Tibial artery (tissue), 4 donors: ENCODE data around the gene ESRRA.

Source experiments
- DNase-seq, 2 donors: peaks; one replicate each; pipeline ENCODE4 v3.0.0-alpha.2; 2019
- H3K27ac ChIP-seq, 2 donors: fragments of 200-600 bp; sonication (generic) in 1 of 2; 1 replicate in 1 of 2; 2 replicates in 1 of 2; pipeline ENCODE4 v1.5.1; 2018 to 2019; ENCODE audit warnings: mild to moderate bottlenecking in 1 of 2
- H3K27me3 ChIP-seq, 2 donors: fragments of 200-600 bp; sonication (generic) in 1 of 2; one replicate each; pipeline versions ENCODE4 v1.5.1 to v1.6.0; 2016 to 2019
- H3K36me3 ChIP-seq, 3 donors: fragments of 200-600 bp; sonication (generic) in 2 of 3; one replicate each; pipeline ENCODE4 v1.5.1; 2016 to 2019; ENCODE audit warnings: mild to moderate bottlenecking in 2 of 3
- H3K4me1 ChIP-seq, 4 donors: fragments of 200-600 bp; sonication (generic) in 2 of 4; 1 replicate in 3 of 4; 2 replicates in 1 of 4; pipeline ENCODE4 v1.5.1; 2016 to 2019
- H3K4me3 ChIP-seq, 2 donors: fragments of 200-600 bp; sonication (generic) in 1 of 2; 1 replicate in 1 of 2; 2 replicates in 1 of 2; pipeline ENCODE4 v1.5.1; 2018 to 2019; ENCODE audit warnings: mild to moderate bottlenecking in 2 of 2
- H3K9me3 ChIP-seq, 3 donors: fragments of 200-600 bp; sonication (generic) in 1 of 3; one replicate each; pipeline ENCODE4 v1.5.1; 2016 to 2019
- intact Hi-C: fragments of 100-400 bp; cut with DNase I; formaldehyde crosslinking; loops from one replicate; pipeline ENCODE4 v1.15.0; 2023; ENCODE audit warnings: low total_unique reads
- TF ChIP-seq, protein P1 (sequence below), 2 experiments: fragments of 200-600 bp in 1 of 2; fragments of 450-650 bp in 1 of 2; IDR thresholded peaks; one replicate each; pipeline ENCODE4 v1.5.1; 2017 to 2019; ENCODE audit warnings: antibody characterized with exemption in 2 of 2, mild to moderate bottlenecking in 1 of 2, moderate library complexity in 1 of 2

The ESRRA gene

DNA sequence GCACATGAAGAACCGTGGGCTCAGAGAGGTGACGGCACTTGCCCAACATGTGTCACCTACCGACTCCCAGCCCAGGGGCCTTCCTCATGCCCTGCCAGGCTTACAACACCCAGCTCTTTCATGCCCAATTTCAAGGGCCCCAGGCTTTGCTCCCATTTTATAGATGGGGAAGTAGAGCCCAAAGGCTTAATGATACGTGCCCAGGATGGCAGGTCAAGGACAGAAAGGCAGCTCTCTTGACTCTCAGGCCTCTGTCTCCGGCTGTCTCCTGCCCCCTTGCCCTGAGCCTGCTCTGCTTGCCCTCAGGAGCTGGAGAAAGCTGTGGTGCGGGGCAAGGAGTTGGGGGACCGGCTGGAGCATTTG is 43.7 kb downstream of the ESRRA start:
- intact Hi-C loops = no loop called here
- no peak for DNase-seq
- no peaks in the 10 kb centered on the region for H3K9me3 ChIP-seq
- H3K36me3 ChIP-seq = no peaks in the 10 kb centered on the region
- peaks cover 0 to 7% (median 0%) of the 10 kb centered on the region in 4 donors for H3K4me1 ChIP-seq
- TF ChIP-seq, protein P1, sequence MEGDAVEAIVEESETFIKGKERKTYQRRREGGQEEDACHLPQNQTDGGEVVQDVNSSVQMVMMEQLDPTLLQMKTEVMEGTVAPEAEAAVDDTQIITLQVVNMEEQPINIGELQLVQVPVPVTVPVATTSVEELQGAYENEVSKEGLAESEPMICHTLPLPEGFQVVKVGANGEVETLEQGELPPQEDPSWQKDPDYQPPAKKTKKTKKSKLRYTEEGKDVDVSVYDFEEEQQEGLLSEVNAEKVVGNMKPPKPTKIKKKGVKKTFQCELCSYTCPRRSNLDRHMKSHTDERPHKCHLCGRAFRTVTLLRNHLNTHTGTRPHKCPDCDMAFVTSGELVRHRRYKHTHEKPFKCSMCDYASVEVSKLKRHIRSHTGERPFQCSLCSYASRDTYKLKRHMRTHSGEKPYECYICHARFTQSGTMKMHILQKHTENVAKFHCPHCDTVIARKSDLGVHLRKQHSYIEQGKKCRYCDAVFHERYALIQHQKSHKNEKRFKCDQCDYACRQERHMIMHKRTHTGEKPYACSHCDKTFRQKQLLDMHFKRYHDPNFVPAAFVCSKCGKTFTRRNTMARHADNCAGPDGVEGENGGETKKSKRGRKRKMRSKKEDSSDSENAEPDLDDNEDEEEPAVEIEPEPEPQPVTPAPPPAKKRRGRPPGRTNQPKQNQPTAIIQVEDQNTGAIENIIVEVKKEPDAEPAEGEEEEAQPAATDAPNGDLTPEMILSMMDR (IDR thresholded peaks at IDR 0.05) = no peak
- H3K27me3 ChIP-seq = no peaks in the 10 kb centered on the region
- H3K4me3 ChIP-seq = no peak overlapping the region
- H3K27ac ChIP-seq = no peak overlapping the region

DNA sequence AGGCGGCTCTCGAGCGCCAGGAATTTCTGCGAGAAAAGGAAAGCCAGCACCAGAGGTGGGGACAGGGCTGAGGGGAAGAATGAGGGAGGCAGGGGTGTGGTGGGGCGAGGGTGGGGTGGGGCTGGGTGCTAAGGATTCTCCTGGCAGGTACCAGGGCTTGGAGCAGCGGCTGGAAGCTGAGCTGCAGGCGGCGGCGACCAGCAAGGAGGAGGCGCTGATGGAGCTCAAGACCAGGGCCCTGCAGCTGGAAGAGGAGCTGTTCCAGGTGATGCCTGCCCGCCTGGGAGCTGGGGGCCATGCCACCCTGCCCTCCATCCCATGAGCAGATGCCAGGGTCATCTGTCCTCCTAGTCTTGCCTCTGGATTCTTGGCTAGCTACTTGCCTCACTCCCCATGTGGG is 44.1 kb downstream of the ESRRA start:
- Histone ChIP-seq H3K4me3 (no peak overlapping the region), H3K36me3 (no peaks in the 10 kb centered on the region), H3K9me3 (no peaks in the 10 kb centered on the region), H3K4me1 (peaks cover 0 to 7% (median under 1%) of the 10 kb centered on the region in 4 donors), H3K27ac (no peak overlapping the region), H3K27me3 (no peaks in the 10 kb centered on the region)
- DNase-seq = no peak
- TF ChIP-seq, protein P1 (IDR thresholded peaks at IDR 0.05) = no peak
- intact Hi-C loops = no loop called here

DNA sequence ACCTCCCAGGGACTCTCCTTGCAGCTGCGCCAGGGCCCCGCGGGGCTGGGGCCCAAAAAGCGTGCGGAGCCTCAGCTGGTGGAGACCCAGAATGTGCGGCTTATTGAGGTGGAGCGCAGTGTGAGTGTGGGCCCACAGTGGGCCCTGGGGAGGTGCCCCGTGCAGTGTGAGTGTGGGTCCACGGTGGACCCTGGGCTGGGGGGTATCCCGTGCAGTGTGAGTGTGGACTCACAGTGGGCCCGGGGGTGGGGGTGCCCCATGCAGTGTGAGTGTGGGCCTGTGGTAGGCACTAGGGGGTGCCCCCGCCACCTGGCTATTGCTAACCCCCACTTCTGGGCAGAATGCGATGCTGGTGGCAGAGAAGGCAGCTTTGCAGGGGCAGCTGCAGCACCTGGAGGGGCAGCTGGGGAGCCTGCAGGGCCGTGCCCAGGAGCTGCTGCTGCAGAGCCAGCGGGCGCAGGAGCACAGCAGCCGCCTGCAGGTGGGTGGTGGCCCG is 45.9 kb downstream of the ESRRA start:
- intact Hi-C loops = no loop called here
- H3K4me3 ChIP-seq = no peak overlapping the region
- no peaks in the 10 kb centered on the region for H3K9me3 ChIP-seq
- H3K4me1 ChIP-seq = peaks cover 0 to 19% (median 10%) of the 10 kb centered on the region in 4 donors
- H3K27me3 ChIP-seq = no peaks in the 10 kb centered on the region
- no peak for DNase-seq
- TF ChIP-seq, protein P1 (IDR thresholded peaks at IDR 0.05) = no peak
- no peaks in the 10 kb centered on the region for H3K36me3 ChIP-seq
- H3K27ac ChIP-seq = no peak overlapping the region

DNA sequence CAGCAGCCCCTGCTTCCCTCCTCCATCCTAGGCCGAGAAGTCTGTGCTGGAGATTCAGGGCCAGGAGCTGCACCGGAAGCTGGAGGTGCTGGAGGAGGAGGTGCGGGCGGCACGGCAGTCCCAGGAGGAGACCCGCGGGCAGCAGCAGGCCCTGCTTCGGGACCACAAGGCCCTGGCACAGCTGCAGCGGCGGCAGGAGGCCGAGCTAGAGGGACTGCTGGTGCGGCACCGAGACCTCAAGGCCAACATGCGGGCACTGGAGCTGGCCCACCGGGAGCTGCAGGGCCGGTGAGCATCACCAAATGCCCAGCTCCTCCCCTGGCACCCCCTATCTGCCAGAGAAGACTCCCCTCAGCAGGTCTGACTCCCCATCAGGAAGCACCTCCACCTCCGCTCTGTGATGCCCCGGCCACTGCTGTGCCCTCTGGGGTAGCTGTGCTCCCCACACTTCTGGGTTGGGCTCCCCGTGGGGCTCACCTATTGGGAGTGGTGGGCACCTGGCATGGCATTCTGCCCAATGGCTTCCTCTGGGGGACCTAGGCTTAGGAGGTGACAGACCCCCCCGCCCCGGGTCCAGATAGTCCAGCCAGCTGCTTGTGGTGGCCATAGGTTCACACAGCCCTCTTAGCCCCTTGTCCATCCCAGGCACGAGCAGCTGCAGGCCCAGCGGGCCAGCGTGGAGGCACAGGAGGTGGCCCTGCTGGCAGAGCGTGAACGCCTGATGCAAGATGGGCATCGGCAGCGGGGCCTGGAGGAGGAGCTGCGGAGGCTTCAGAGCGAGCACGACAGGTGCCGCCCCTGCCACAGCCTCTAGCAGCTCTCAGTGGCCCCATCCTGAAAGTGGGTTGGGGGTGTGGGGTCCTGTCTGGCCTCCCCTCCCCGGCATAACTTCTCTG is 47.0 kb downstream of the ESRRA start:
- peaks cover 0 to 24% (median 12%) of the 10 kb centered on the region in 4 donors for H3K4me1 ChIP-seq
- no peaks in the 10 kb centered on the region for H3K9me3 ChIP-seq
- H3K4me3 ChIP-seq = no peak overlapping the region
- H3K27me3 ChIP-seq = no peaks in the 10 kb centered on the region
- no peaks in the 10 kb centered on the region for H3K36me3 ChIP-seq
- no peak overlapping the region for H3K27ac ChIP-seq
- TF ChIP-seq, protein P1 (IDR thresholded peaks at IDR 0.05) = no peak
- DNase-seq = peak in 1 of 2 donors; percentile 65
- intact Hi-C loops = no loop called here

DNA sequence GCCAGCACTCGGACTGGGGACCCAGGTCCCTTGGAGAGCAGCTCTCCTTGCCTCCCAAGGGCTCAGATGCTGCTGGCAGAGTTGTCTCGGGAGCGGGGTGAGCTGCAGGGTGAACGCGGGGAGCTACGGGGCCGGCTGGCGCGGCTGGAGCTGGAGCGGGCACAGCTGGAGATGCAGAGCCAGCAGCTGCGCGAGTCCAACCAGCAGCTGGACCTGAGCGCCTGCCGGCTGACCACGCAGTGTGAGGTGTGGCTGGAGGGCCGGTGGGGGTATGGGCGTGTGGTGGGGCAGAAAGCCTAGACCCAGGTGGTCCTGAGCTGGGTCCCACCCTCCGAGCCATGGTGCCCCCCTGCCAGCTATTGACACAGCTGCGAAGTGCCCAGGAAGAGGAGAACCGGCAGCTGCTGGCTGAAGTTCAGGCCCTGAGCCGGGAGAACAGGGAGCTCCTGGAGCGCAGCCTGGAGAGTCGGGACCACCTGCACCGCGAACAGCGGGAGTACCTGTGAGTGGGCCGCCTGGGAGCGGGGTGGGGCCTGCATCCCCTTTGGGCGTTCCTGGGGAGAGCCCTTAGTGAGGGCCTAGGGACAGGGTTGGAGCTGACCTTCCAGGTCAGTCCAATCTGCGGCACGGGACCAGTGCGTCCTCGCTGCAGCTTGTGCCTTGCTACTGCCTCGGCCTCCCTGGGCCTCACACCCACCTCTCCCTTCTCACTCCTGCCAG is 47.8 kb downstream of the ESRRA start:
- peak in 1 of 2 donors; percentile 66 for DNase-seq
- TF ChIP-seq, protein P1 (IDR thresholded peaks at IDR 0.05) = no peak
- Histone ChIP-seq H3K27ac (no peak overlapping the region), H3K36me3 (no peaks in the 10 kb centered on the region), H3K4me3 (no peak overlapping the region), H3K4me1 (peaks cover 0 to 29% (median 19%) of the 10 kb centered on the region in 4 donors), H3K9me3 (no peaks in the 10 kb centered on the region), H3K27me3 (no peaks in the 10 kb centered on the region)
- intact Hi-C loops = no loop called here
